ENCODE data around the gene FAM216A. TPM values are rescaled to one million over a fixed set of nuclear protein-coding genes. Genes with fewer than 3 reads are reported as not detected.
A peak's percentile ranks its signal among the peaks of the same experiment; 100 is the strongest.
"Not testable (repeated sequence)": the region's sequence is repeated elsewhere in the genome, so short reads cannot be mapped to it uniquely, and the experiment has no call there.

Gene FAM216A, protein sequence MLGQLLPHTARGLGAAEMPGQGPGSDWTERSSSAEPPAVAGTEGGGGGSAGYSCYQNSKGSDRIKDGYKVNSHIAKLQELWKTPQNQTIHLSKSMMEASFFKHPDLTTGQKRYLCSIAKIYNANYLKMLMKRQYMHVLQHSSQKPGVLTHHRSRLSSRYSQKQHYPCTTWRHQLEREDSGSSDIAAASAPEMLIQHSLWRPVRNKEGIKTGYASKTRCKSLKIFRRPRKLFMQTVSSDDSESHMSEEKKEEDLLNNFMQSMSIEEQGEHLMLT
- total RNA-seq = 1 to 10 TPM; 3.6 to 7.4 TPM
- polyA plus RNA-seq = 1 to 10 TPM; 4.7 to 4.8 TPM

- TF ChIP-seq, protein P1, sequence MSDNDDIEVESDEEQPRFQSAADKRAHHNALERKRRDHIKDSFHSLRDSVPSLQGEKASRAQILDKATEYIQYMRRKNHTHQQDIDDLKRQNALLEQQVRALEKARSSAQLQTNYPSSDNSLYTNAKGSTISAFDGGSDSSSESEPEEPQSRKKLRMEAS (IDR thresholded peaks at IDR 0.05) = peak; percentile 97
- TF ChIP-seq NR2F2 (IDR thresholded peaks at IDR 0.05) (peak; percentile 36), YY1 (IDR thresholded peaks at IDR 0.05) (peak; percentile 95), RXRA (IDR thresholded peaks at IDR 0.05) (peak; percentile 67 to 69), RAD21 (IDR thresholded peaks at IDR 0.05) (peak; percentile 47 to 53), JUND (IDR thresholded peaks at IDR 0.05) (peak in 1 of 2 donors; percentile 17), EGR1 (IDR thresholded peaks at IDR 0.05; ENCODE audit: low read depth in 2 of 2) (peak; percentile 25 to 48), HNF4A (conservative IDR thresholded peaks at IDR 0.05) (peak; percentile 24 to 43), HNF4G (IDR thresholded peaks at IDR 0.05) (peak; percentile 36), FOXA2 (IDR thresholded peaks at IDR 0.05) (peak; percentile 61), ATF3 (IDR thresholded peaks at IDR 0.05) (peak; percentile 54), REST (IDR thresholded peaks at IDR 0.05) (peak; percentile 80), GABPA (IDR thresholded peaks at IDR 0.05 in 1 of 2, conservative IDR thresholded peaks at IDR 0.05 in 1 of 2) (peak in 1 of 2 donors; percentile 83), TAF1 (conservative IDR thresholded peaks at IDR 0.05) (peak; percentile 91), FOXA1 (IDR thresholded peaks at IDR 0.05) (peak; percentile 75), SP1 (IDR thresholded peaks at IDR 0.05) (peak; percentile 90)
- TF ChIP-seq, protein P2, sequence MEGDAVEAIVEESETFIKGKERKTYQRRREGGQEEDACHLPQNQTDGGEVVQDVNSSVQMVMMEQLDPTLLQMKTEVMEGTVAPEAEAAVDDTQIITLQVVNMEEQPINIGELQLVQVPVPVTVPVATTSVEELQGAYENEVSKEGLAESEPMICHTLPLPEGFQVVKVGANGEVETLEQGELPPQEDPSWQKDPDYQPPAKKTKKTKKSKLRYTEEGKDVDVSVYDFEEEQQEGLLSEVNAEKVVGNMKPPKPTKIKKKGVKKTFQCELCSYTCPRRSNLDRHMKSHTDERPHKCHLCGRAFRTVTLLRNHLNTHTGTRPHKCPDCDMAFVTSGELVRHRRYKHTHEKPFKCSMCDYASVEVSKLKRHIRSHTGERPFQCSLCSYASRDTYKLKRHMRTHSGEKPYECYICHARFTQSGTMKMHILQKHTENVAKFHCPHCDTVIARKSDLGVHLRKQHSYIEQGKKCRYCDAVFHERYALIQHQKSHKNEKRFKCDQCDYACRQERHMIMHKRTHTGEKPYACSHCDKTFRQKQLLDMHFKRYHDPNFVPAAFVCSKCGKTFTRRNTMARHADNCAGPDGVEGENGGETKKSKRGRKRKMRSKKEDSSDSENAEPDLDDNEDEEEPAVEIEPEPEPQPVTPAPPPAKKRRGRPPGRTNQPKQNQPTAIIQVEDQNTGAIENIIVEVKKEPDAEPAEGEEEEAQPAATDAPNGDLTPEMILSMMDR (IDR thresholded peaks at IDR 0.05; ENCODE audit: low read depth, low read length, missing input control) = no peak
- TF ChIP-seq, protein P3, sequence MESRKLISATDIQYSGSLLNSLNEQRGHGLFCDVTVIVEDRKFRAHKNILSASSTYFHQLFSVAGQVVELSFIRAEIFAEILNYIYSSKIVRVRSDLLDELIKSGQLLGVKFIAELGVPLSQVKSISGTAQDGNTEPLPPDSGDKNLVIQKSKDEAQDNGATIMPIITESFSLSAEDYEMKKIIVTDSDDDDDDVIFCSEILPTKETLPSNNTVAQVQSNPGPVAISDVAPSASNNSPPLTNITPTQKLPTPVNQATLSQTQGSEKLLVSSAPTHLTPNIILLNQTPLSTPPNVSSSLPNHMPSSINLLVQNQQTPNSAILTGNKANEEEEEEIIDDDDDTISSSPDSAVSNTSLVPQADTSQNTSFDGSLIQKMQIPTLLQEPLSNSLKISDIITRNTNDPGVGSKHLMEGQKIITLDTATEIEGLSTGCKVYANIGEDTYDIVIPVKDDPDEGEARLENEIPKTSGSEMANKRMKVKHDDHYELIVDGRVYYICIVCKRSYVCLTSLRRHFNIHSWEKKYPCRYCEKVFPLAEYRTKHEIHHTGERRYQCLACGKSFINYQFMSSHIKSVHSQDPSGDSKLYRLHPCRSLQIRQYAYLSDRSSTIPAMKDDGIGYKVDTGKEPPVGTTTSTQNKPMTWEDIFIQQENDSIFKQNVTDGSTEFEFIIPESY (IDR thresholded peaks at IDR 0.05) = peak; percentile 98
- H3K9ac ChIP-seq (ENCODE audit: low read depth in 1 of 2, low read length in 2 of 2) = peak within 1 kb of the TSS; percentile 77 to 93
- WGBS = under 1% methylated on average over 78 of the region's 78 CpGs
- DNase-seq (ENCODE audit: low spot score) = peak; percentile 97
- peak within 1 kb of the TSS; percentile 79 to 95 for H3K27ac ChIP-seq (ENCODE audit: low read depth in 1 of 2, low read length in 2 of 2)
- H3K27me3 ChIP-seq (ENCODE audit: control insufficient read depth in 4 of 4, insufficient read depth in 4 of 4, low read length in 3 of 4) = no peaks in the 10 kb centered on the region
- H3K4me1 ChIP-seq (ENCODE audit: control insufficient read depth in 4 of 4, insufficient read depth in 4 of 4, low read length in 3 of 4) = peaks cover 0 to 27% (median 21%) of the 10 kb centered on the region in 4 donors
- no peaks in the 10 kb centered on the region for H3K9me3 ChIP-seq (ENCODE audit: control insufficient read depth in 4 of 4, low read length in 3 of 4)
- H3K4me3 ChIP-seq (ENCODE audit: low read depth in 1 of 3, low read length in 3 of 3) = peak within 1 kb of the TSS; percentile 71 to 99 (median 94)
- peaks cover 0 to 6% (median 2%) of the 10 kb centered on the region in 4 donors for H3K36me3 ChIP-seq (ENCODE audit: control insufficient read depth in 4 of 4, insufficient read depth in 3 of 4, low read depth in 1 of 4, low read length in 3 of 4)
These were observed at the start of gene FAM216A, which contains the start of gene GPN3 for GRCh38 chr12:110468214-110469048. TSS of gene FAM216A (plus strand) at chr12:110468845. CDS start at chr12:110468876, 31 bp downstream. TSS of gene GPN3 (minus strand) at chr12:110468257. CDS start at chr12:110468203, 54 bp downstream.

DNA sequence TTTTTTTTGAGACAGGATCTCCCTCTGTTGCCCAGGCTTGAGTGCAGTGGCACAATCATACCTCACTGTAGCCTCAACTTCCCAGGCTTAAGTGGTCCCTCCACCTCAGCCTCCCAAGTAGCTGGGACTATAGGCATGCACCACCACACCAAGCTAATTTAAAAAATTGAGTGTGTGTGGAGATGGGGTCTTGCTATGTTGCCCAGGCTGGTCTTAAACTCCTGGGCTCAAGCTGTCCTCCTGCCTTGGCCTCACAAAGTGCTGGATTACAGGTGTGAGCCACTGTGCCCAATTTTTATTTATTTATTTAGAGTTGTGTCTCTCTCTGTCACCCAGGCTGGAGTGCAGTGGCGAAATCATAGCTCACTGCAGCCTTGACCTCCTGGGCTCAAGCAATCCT, 48.0 kb upstream of the FAM216A start:
- not testable (repeated sequence) for H3K9ac ChIP-seq (ENCODE audit: low read depth in 1 of 2, low read length in 2 of 2); H3K27ac ChIP-seq (ENCODE audit: low read depth in 1 of 2, low read length in 2 of 2); H3K27me3 ChIP-seq (ENCODE audit: control insufficient read depth in 4 of 4, insufficient read depth in 4 of 4, low read length in 3 of 4); DNase-seq (ENCODE audit: low spot score); H3K9me3 ChIP-seq (ENCODE audit: control insufficient read depth in 4 of 4, low read length in 3 of 4); H3K4me3 ChIP-seq (ENCODE audit: low read depth in 1 of 3, low read length in 3 of 3); H3K36me3 ChIP-seq (ENCODE audit: control insufficient read depth in 4 of 4, insufficient read depth in 3 of 4, low read depth in 1 of 4, low read length in 3 of 4); H3K4me1 ChIP-seq (ENCODE audit: control insufficient read depth in 4 of 4, insufficient read depth in 4 of 4, low read length in 3 of 4)
- 88% methylated on average over 1 of the region's 1 CpG for WGBS
